Gastrocnemius medialis (tissue), 4 donors: Measurements from ENCODE around the gene DNTTIP2. TPM values are rescaled to one million over a fixed set of nuclear protein-coding genes. Genes with fewer than 3 reads are reported as not detected.

Experiments used
- ATAC-seq, 2 donors: fragments of 150-250 bp; one replicate each; pipeline ENCODE4 v1.9.1; 2016
- DNase-seq, 2 donors: peaks; one replicate each; pipeline ENCODE4 v3.0.0-alpha.2; 2019
- H3K27ac ChIP-seq, 4 donors: fragments of 200-600 bp; sonication (generic); 1 replicate in 1 of 4; 2 replicates in 3 of 4; pipeline ENCODE4 v1.5.1; 2016 to 2018; ENCODE audit warnings: mild to moderate bottlenecking in 2 of 4, moderate library complexity in 1 of 4
- H3K27me3 ChIP-seq, 3 donors: fragments of 200-600 bp; sonication (generic) in 2 of 3; 1 replicate in 1 of 3; 2 replicates in 2 of 3; pipeline versions ENCODE4 v1.5.1 to v1.6.0; 2016 to 2019; ENCODE audit warnings: mild to moderate bottlenecking in 1 of 3, moderate library complexity in 1 of 3
- H3K36me3 ChIP-seq, 2 donors: fragments of 200-600 bp; sonication (generic) in 1 of 2; one replicate each; pipeline ENCODE4 v1.5.1; 2017 to 2018
- H3K4me1 ChIP-seq, 2 donors: fragments of 200-600 bp; sonication (generic) in 1 of 2; one replicate each; pipeline ENCODE4 v1.5.1; 2016 to 2017; ENCODE audit warnings: mild to moderate bottlenecking in 2 of 2
- H3K4me3 ChIP-seq, 4 donors: fragments of 200-600 bp; sonication (generic) in 3 of 4; 1 replicate in 1 of 4; 2 replicates in 3 of 4; pipeline ENCODE4 v1.5.1; 2016 to 2019; ENCODE audit warnings: mild to moderate bottlenecking in 2 of 4
- H3K9me3 ChIP-seq, 3 donors: fragments of 200-600 bp; sonication (generic) in 2 of 3; 1 replicate in 1 of 3; 2 replicates in 2 of 3; pipeline ENCODE4 v1.5.1; 2016 to 2019
- CTCF ChIP-seq, 5 experiments: fragments of 450-650 bp in 3 of 5; fragments of 200-600 bp in 2 of 5; sonication (generic) in 2 of 5; IDR thresholded peaks in 4 of 5; conservative IDR thresholded peaks in 1 of 5; 1 replicate in 4 of 5; 2 replicates in 1 of 5; pipeline ENCODE4 v1.5.1; 2016 to 2019; ENCODE audit warnings: antibody characterized with exemption in 5 of 5, mild to moderate bottlenecking in 3 of 5, moderate library complexity in 3 of 5
- POLR2A ChIP-seq, 2 donors: fragments of 450-650 bp; IDR thresholded peaks; one replicate each; pipeline ENCODE4 v1.6.1; 2017; ENCODE audit warnings: antibody characterized with exemption in 2 of 2, mild to moderate bottlenecking in 2 of 2, moderate library complexity in 2 of 2
- in situ Hi-C, 4 donors: fragments of 200-750 bp; cut with MboI; loops; one replicate each; pipeline versions ENCODE4 v1.15.0 to v1.8.0; 2017; ENCODE audit warnings: low sequenced_read_pairs in 4 of 4
- intact Hi-C: fragments of 100-400 bp; cut with DNase I; formaldehyde crosslinking; loops from one replicate; pipeline ENCODE4 v1.15.1; 2023; ENCODE audit warnings: low total_unique reads
- total RNA-seq, 4 donors: library from RNA; depleted of rRNA; stranded (reverse); fragments of >200 nt; gene quantifications; one replicate each; pipeline versions ENCODE4 v1.1.0 to v1.2.3, GENCODE V29; 2016

The DNTTIP2 gene
- total RNA-seq, 4 donors from 2014 or later: 50.4 to 75.3 (median 59.1) TPM

- peaks cover 0 to 14% of the 10 kb centered on the region in 2 donors for H3K36me3 ChIP-seq
- in situ Hi-C loops: no loop called here
- intact Hi-C loops: no loop called here
- no peaks in the 10 kb centered on the region for H3K9me3 ChIP-seq
- no peak for ATAC-seq
- no peak overlapping the region for H3K27ac ChIP-seq
- H3K27me3 ChIP-seq: no peaks in the 10 kb centered on the region
- DNase-seq: no peak
- H3K4me3 ChIP-seq: no peak overlapping the region
- H3K4me1 ChIP-seq: peaks cover 30% of the 10 kb centered on the region in 2 donors
- no peak for TF ChIP-seq CTCF (IDR thresholded peaks at IDR 0.05 in 4 of 5, conservative IDR thresholded peaks at IDR 0.05 in 1 of 5)
- no peak for TF ChIP-seq POLR2A (IDR thresholded peaks at IDR 0.05)
Measured at GRCh38 chr1:93880731-93881130, 1.7 kb upstream of the DNTTIP2 start.

- intact Hi-C loops: loop anchor here (1.0 to 10.0 kb wide), 4 partner anchors 31 to 534 kb away; partner anchors contain the start of genes DR1 and GCLM
- Histone ChIP-seq H3K27ac (peak overlapping the region; percentile 91 to 98 (median 94)), H3K4me3 (peak overlapping the region; percentile 80 to 99 (median 87)), H3K4me1 (peaks cover 30 to 35% of the 10 kb centered on the region in 2 donors), H3K27me3 (no peaks in the 10 kb centered on the region), H3K9me3 (no peaks in the 10 kb centered on the region), H3K36me3 (peaks cover 0 to 37% of the 10 kb centered on the region in 2 donors)
- DNase-seq (peak; percentile 47 to 62), ATAC-seq (peak; percentile 74 to 75)
- in situ Hi-C loops: no loop called here
- TF ChIP-seq CTCF (IDR thresholded peaks at IDR 0.05 in 4 of 5, conservative IDR thresholded peaks at IDR 0.05 in 1 of 5): no peak
- no peak for TF ChIP-seq POLR2A (IDR thresholded peaks at IDR 0.05)
Measured at GRCh38 chr1:93878501-93878888, 511 bp downstream of the DNTTIP2 start.

- Histone ChIP-seq H3K27me3 (no peaks in the 10 kb centered on the region), H3K9me3 (no peaks in the 10 kb centered on the region), H3K4me3 (peak overlapping the region in 3 of 4 donors; percentile 80 to 99 (median 92)), H3K4me1 (peaks cover 30 to 35% of the 10 kb centered on the region in 2 donors), H3K27ac (peak overlapping the region; percentile 91 to 98 (median 94)), H3K36me3 (peaks cover 0 to 46% of the 10 kb centered on the region in 2 donors)
- TF ChIP-seq POLR2A (IDR thresholded peaks at IDR 0.05) (no peak), CTCF (IDR thresholded peaks at IDR 0.05 in 4 of 5, conservative IDR thresholded peaks at IDR 0.05 in 1 of 5) (no peak)
- DNase-seq (no peak), ATAC-seq (no peak)
- in situ Hi-C loops (no loop called here), intact Hi-C loops (loop anchor here (5.0 to 10.0 kb wide), 2 partner anchors 145 to 533 kb away; partner anchors contain the start of gene DR1)
Measured at GRCh38 chr1:93877529-93877928, 1.5 kb downstream of the DNTTIP2 start.

- in situ Hi-C loops: no loop called here
- no peaks in the 10 kb centered on the region for H3K27me3 ChIP-seq
- H3K27ac ChIP-seq: peak overlapping the region in 3 of 4 donors; percentile 9 to 98 (median 96)
- H3K36me3 ChIP-seq: peaks cover 7 to 59% of the 10 kb centered on the region in 2 donors
- H3K9me3 ChIP-seq: no peaks in the 10 kb centered on the region
- DNase-seq (no peak), ATAC-seq (no peak)
- H3K4me1 ChIP-seq: peaks cover 30 to 35% of the 10 kb centered on the region in 2 donors
- H3K4me3 ChIP-seq: no peak overlapping the region
- TF ChIP-seq CTCF (IDR thresholded peaks at IDR 0.05 in 4 of 5, conservative IDR thresholded peaks at IDR 0.05 in 1 of 5) (no peak), POLR2A (IDR thresholded peaks at IDR 0.05) (no peak)
- intact Hi-C loops: loop anchor here (5.0 to 10.0 kb wide), 2 partner anchors 146 to 531 kb away; partner anchors contain the start of gene DR1
Measured at GRCh38 chr1:93876244-93876643, 2.8 kb downstream of the DNTTIP2 start.
